GM12875 (cell line): ENCODE data around the gene ZSCAN25.

ENCODE experiments used
- H3K4me3 ChIP-seq: one replicate; pipeline ENCODE4 v1.5.1; 2011; ENCODE audit warnings: low read depth, low read length, control low read depth
- TF ChIP-seq, protein P1 (sequence below): IDR thresholded peaks from 2 replicates; pipeline ENCODE4 v1.5.1; 2011; ENCODE audit warnings: low read depth, mild to moderate bottlenecking, control low read depth, inconsistent platforms, low read length, moderate library complexity, borderline replicate concordance; ENCODE audit not compliant: insufficient read depth

The ZSCAN25 gene

DNA sequence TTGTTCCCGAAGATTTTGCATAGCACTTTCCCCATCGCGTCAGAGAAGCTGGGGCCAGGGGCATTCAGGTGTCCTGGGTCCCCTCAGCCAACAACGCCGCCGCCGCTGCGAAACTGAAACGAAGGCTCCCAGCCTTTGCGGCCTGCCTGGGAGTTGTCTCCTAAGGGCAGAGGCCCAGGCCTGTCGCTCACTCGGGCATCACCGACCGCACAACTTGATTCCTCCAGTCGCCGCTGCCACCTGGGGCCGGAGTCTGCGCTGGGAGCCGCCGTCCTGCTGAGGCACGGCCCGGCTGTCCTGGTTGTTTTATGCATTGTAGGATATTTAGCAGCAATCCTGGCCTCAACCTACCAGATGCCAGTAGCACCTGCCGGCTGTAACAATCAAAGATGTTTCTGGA lies 22.0 kb downstream of the ZSCAN25 start:
- no peak overlapping the region for H3K4me3 ChIP-seq
- TF ChIP-seq, protein P1, sequence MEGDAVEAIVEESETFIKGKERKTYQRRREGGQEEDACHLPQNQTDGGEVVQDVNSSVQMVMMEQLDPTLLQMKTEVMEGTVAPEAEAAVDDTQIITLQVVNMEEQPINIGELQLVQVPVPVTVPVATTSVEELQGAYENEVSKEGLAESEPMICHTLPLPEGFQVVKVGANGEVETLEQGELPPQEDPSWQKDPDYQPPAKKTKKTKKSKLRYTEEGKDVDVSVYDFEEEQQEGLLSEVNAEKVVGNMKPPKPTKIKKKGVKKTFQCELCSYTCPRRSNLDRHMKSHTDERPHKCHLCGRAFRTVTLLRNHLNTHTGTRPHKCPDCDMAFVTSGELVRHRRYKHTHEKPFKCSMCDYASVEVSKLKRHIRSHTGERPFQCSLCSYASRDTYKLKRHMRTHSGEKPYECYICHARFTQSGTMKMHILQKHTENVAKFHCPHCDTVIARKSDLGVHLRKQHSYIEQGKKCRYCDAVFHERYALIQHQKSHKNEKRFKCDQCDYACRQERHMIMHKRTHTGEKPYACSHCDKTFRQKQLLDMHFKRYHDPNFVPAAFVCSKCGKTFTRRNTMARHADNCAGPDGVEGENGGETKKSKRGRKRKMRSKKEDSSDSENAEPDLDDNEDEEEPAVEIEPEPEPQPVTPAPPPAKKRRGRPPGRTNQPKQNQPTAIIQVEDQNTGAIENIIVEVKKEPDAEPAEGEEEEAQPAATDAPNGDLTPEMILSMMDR, result no peak

DNA sequence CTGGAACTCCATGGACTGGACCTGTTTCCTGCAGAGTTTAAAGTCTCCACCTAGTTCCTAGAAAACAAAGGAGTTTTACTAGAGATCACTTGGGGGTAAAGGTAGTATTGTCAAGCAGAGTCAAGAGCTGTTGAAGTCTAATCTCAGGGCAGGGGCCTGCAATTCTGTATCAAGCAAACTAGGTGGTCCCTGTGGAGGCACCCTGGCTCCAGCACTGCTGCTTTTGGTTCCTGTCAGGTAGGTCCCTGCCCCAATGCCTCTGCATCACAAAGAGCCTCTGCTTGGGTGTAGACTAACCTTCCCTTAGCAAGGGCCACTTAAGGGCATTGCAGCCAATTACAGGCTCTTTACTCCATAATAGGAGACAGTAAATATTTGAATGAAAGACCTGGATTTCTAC lies 22.5 kb downstream of the ZSCAN25 start:
- no peak overlapping the region for H3K4me3 ChIP-seq
- TF ChIP-seq, protein P1, result no peak

DNA sequence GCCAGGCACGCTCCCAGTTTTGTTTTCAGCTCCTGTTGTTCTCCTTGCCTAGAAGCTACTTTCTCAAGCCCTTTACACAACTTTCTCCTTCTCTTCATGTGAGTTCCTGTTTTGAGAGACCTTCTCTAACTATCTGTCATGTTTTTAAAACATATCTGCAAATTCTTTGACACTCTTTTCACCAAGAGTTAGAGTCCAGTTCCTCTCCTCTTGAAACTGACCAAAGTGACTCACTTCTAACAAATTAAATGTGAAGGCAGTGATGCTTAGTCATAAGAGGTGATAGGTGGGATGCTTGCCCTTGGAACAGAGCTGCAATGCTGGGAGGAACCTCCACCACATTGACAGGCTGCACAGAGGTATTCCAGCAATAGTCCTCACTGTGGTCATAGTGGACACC lies 25.3 kb downstream of the ZSCAN25 start:
- TF ChIP-seq, protein P1, result no peak
- no peak overlapping the region for H3K4me3 ChIP-seq

DNA sequence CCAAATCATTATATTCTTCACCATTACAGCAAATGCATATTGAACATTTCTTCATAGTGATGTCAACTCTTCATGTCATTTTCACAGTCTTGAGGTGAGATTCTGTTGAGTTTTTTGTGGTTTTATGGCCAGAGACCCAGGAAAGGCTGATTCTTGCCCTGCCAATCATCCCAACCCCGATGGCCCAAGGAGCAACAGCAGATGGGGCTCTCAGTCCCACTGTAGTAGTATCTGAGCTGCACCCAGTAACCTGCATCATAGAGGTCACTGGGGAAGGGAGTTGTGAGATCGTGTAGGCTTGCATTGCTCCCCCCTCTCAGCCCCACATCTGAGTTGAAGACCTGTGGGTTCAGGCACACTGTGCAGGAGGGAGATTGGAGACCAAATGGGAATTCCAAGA lies 26.7 kb downstream of the ZSCAN25 start:
- no peak overlapping the region for H3K4me3 ChIP-seq
- TF ChIP-seq, protein P1, result no peak

DNA sequence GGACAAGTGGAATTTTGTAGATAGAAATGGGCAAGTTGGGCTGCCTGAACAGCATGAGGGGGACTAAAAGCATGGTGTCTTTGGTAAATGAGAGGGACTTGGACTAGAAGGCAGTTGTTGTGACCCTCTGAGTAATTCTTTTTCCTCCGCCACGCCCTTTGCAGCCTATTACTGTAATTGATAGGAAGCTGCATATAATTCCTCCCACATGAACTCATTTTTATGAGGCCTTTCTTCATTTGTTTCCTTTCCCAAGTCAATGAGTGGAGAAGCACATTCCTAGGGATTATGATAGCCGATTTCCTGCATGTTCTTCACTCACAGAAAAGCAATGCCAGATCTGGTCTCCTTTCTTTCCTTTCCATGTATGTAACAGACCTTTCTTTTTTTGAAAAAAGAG lies 27.7 kb downstream of the ZSCAN25 start:
- no peak overlapping the region for H3K4me3 ChIP-seq
- TF ChIP-seq, protein P1, result no peak

DNA sequence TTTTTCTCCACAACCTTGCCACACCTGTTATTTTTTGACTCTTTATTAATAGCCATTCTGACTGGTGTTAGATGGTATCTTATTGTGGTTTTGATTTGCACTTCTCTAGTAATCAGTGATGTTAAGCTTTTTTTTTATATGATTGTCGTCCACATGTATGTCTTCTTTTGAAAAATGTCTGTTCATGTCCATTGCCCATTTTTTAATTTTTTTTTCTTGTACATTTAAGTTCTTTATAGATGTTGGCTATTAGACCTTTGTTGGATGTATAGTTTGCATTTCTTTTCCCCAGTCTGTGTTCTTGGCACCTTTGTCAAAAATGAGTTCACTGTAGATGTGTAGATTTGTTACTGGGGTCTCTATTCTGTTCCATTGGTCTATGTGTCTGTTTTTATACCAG lies 28.8 kb downstream of the ZSCAN25 start:
- H3K4me3 ChIP-seq, result no peak overlapping the region
- TF ChIP-seq, protein P1, result no peak

DNA sequence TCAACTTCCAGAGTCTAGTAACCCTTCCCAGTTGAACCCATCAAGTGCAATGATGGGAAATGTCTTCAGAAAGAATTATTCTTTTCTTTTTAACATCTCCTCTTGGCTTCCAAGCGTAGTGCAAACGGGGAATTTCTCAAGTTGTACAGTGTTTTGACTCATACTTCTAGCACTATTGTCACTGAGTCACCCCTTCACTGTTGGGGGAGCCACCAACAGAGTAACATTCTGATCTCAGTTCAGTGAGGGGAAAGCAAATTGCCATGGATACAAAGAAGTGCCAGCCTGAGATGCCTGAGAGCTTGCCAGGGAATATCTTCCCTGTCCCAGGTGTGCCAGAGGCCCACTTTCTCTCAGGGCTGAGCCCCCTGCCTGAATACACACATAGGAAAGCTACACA lies 32.1 kb downstream of the ZSCAN25 start:
- no peak overlapping the region for H3K4me3 ChIP-seq
- TF ChIP-seq, protein P1, result no peak
